Measurements from ENCODE around the gene GLDN. TPM values are rescaled to one million over a fixed set of nuclear protein-coding genes. Genes with fewer than 3 reads are reported as not detected.

The GLDN gene
- total RNA-seq, 1 donor from 2014 or later: 5.1 TPM

DNA sequence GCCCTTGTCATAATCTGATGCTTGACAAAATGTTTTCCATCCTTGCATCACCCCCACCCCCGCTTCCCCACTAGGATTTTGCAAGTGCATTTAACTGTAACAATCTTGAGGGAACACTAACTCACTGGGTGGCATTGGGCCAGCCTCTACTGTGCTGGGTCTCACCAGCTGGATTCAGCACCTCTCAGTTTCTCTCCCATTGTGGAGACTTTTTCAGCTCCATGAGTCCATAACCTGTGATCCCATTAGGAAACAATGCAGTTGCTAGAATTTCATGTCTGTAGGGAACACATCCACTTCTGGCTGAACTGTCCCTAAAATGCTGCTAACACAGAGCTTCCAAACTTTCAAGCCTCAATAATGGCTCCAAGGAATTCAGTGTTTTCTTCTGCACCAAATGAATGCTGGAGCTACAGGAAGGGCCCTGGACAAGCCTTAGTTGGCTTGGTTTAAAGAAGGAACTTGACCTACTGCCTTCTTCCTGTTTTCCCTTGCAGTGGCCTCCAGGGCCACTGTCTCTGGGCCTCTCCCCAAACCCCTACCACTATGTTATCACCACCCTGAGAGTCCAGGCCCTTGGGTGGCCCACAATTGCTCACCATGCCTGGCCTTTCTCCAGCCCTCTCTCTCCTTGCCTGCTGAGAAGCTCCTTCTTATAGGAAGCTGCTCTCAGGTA lies 18.7 kb upstream of the GLDN start:
- DNase-seq (ENCODE audit: low spot score): peak; percentile 52

DNA sequence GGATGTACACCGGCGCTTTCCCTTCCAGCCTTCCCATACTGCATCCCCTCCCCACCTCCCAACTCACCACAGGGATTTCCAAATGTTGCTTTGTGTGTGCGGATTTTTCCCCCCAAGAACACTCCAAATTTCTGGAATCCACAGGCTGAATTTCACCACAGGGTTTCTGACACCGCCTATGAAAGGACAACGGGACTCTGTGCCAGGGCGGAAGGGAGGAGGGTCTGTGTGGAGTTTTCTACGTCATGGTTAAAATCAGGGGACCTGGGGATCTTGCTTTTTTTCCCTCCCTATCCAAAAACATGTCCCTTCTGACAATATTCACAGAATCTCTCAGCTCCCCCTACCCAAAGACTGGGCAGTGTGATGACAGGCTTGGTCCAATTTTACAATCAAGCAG lies 17.7 kb upstream of the GLDN start:
- DNase-seq (ENCODE audit: low spot score): no peak

DNA sequence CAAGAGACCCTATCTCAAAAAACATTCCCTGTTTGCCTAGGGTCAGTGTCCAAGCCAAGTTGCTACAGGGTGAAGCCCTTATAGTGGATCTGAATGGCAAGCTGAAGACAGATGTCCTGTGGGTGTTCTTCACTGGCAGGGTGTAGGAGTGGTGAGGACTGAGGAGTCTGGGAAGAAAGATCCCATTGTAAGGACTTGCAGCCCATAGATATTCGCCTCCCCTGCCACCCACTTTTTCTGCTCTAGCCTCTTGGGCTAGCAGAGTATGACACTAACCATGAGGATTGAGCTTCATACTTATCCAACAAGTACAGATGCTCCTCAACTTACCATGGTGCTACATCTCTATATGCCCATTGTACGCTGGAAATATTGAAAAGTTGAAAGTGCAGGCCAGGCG lies 16.3 kb upstream of the GLDN start:
- no peak for DNase-seq (ENCODE audit: low spot score)

DNA sequence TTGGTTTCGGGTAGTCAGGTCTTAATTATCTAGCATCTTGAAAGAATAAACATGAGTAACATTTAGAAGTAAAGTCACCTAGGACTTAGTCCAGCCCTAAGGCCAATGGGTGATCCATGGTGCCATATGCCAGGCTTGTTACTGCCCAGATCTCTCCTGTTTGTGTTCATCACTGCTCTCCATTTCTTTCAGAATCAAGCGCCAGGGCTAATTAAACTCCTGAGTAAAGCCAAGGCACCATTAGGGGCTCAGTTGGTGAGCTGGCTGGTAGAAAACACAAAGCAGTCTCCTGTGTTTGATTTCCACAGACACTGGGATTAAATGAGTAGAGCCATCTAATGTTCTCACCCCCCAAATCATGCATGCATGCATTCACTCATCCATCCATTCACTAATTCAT lies 14.4 kb upstream of the GLDN start:
- DNase-seq (ENCODE audit: low spot score): no peak

DNA sequence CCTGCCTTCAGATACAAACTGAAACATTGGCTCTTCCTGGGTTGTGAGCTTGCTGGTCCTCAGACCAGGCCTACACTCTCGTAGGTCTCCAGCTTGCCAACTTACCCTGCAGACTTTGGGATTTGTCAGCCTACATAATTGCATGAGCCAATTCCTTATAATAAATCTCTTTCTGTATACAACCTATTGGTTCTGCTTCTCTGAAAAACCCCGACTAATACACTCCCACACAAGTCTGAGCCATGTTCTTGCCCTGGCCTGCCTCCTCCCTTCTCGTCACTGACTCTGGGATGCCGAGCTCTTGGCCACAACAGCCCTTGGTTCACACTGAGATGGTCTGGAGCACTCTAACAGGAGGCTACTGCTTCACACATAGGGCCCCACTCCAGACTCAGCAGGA lies 12.5 kb upstream of the GLDN start:
- DNase-seq (ENCODE audit: low spot score): no peak

DNA sequence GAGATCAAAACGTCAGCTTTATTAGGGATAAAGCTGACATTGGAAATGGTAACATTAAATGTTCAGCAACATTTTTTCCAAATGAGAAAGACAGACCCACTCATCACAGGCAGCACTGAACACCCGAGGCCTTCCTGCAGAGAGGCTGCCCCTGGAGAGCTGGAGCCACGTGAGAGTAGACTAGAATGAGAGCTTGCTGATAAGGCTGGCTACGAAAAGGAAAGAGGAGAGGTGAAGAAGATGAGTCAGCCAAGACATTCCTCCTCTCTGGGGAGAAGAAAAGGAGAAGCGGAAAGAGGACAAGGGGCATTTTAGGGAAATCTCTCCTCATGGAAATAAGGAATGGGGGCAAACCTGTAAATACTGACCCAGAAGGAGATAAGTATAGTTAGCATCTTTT lies 10.3 kb upstream of the GLDN start:
- DNase-seq (ENCODE audit: low spot score): no peak

DNA sequence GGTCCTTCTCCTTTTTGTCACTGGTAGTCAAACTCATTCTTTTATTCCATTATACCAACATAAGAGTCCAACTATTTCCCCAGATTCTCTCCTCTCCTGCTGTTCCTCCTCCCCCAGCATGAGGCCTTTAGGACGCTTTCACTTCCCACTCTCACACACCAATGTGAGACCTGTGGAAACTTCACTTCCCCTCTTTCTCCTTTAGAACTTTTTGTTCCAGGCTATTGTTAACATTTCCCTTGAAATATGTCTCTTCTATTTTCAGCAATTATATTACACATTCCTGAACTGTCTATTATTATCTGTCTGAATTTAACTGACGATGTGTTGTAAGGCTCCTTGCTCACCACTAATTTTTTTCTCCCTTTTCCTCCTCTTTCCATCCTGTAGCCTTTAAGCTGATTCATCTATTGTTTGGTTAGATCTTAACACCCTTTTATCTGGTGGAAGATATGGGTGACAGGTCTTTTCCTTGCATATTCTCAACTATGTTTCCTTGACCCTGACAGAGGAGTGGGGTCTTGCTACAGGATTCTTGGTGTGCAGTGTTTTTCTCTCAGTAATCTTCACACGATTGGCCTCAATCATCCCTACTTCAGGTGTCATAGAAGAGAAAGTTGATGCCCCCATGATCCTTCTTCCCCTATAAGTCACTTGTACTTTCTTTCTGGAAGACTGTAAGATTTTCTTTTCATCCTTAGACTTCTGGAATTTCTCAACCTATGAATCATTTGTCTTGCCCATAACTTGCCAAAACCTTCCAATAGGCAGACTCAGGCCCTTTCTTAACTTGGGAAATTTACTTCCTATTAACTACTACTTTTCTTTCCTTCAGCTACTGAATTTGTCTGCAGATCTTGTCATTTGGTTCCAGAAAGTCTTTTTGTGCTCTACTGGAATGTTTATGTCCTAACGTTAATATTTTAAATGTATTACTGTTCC lies 9.0 kb upstream of the GLDN start:
- DNase-seq (ENCODE audit: low spot score): no peak

DNA sequence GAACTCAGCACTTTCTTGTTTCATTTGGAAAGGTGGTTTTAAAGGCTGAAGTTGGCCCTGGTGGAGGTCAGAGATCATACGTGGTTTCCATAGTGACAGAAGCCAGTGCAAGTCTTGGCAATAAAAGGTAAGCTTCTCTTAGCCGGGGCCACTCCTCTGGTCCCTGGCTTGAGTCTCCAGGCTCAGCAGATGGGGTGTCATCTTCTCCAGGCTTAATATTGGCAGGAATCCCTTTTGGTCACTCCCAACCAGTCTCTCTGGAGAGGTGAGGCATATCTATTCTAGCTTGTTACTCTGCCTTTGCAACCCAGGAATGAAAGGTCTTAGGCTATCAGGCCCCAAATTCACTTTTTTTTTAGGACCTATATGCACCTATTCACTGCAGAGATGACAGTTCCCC lies 7.9 kb upstream of the GLDN start:
- no peak for DNase-seq (ENCODE audit: low spot score)

DNA sequence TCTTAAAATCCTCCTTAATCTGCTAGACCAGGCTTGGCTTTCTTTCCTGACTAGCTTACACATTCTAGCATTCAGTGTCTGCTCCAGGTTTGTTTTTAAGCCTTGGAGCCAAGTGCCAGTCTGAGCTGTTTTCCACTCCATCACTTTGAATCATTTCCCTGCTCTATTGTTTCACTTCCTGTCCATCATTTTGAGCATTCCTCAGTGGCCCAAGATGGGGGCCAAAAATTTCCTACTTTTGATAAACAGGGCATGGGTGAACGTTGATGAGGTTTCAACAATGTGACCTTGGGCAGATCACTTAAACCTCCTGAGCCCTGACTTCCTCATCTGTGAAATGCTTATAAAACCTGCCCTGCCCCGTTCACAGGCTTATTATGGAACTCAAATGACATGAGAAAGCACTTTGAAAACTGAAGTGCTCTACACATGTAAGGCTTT lies 7.4 kb upstream of the GLDN start:
- no peak for DNase-seq (ENCODE audit: low spot score)

DNA sequence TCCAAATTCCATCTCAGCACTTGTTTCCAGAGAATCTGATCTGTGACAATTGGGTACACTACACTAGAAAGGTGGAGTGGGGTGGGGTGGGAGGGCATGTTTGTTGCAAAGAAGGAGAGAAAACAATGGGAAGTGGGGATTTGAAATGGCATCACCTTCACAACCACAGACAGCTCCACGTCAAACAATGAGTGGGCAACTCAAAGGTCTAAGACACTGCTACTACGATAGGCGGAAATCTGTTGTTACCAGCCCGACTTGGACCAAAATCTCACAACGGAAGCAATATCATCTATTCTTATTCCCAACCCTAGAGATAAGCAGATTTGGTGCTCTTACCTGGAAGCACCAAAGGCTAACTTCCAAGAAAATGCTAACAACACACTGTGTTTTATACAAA lies 6.4 kb upstream of the GLDN start:
- DNase-seq (ENCODE audit: low spot score): no peak

DNA sequence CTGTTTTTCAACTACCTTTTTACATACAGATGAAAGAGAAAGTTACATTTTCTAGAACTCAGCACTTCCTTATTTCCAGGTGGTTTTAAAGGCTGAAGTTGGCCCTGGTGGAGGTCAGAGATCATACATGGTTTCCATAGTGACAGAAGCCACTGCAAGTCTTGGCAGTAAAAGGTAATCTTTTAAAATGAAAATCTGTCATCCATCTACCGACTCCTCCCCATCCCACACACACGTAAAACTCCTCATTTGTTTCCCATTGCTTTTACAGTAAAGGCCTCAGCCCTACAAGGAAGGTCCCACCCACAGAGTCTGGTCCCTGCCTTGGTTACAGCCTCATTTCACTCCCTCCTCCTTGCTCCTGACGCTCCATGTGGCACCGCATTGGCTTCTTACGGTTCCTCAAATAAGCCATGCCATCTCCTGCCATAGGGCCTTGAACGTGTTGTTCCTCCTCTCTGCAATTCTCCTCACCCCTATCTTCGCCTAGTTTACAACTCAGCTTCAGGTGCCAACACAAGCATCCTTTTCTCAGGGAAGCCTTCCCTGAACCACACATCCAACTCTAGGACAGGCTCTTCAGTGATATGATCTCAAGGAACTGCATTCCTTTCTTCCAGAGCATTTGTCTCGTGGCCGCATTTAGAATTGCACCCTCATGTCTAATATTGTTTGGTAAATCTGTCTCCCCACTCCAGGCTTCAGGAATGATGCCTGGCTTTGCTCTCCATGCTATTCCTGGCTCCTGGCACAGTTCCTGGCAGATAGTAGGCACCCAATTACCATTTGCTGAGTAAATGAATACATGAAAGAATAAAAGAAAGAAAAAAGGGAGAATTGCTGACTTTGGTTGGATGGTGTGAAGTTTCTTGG lies 5.7 kb upstream of the GLDN start:
- no peak for DNase-seq (ENCODE audit: low spot score)

DNA sequence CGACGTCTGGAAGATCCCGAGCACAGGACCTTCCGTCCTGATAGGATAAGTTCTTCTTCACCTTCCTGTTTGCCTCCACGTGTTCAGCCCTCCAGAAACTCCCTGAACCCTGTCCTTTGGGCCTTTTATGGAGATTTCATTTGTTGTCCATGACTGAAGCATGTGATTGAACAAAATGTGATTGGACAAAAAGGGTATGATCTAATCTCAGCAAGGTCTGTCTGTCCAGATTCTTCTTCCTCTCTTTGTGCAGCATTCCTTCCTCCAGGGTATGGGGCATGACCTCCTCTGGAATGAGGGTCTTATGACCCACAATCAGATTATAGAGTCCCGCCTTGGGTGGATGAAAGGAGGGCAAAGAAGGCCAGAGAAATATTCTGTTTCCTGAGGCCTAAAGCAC lies 3.0 kb upstream of the GLDN start, which contains the start of gene CYP19A1:
Gene CYP19A1 (minus strand): TSS at position 101 of the 400 bp plus-strand sequence. CDS start 95,684 bp downstream, outside the sequence.
- no peak for DNase-seq (ENCODE audit: low spot score)

DNA sequence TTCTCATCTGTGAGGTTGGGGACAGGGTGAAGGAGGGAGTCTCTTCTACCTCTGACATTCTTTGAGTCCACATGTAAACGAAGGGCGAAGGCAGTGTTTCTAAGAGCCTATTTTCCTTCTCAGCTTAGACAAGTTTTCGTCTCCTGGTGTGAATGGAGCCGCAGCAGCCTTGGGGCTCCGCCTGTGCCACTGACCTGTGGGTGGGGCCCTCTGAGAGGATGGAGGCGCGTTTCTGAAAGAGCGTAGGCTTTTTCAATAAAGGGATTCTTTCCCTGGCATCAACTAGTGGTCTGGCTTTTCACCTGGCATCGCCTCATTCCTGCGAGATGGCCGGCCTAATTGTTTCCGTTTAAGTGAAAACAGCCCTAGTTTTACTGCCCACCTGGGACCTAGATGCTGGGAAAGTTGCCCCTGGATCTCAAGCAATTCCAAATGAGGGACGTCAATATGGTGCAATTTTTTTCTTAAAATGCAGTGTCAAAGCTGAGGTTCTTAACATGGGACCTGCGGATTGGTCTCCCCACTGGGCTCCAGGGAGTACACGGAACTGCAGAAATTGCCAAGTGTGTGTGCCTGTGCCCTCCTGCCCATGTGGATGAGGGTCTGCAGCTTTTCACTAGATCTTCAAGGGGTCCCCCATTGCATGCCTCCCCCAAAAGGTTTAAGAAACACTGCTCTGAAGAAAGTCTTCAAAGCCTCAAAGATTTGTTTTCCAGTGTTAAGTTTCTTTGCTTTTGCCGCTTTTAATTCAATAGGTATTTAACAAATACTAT lies 958 bp downstream of the GLDN start:
- DNase-seq (ENCODE audit: low spot score): no peak

DNA sequence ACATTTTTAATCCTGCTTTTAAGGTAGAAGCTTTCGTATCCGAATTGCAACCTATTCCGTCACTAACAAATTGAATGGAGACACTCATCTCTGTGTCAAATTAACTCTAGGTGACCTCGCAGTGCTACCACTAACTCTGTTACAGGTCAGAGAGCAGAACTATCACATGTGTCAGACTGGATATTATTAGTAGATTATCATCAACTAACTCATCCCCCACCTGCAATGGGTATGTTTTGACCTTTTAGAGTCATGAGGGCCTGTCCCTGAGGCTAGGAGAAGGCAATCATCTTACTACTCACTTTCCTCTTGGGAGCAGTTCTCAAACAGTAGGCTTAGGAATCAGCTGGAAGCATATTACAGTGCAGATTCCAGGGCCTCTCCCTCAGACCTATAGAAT lies 2.0 kb downstream of the GLDN start:
- DNase-seq (ENCODE audit: low spot score): no peak

DNA sequence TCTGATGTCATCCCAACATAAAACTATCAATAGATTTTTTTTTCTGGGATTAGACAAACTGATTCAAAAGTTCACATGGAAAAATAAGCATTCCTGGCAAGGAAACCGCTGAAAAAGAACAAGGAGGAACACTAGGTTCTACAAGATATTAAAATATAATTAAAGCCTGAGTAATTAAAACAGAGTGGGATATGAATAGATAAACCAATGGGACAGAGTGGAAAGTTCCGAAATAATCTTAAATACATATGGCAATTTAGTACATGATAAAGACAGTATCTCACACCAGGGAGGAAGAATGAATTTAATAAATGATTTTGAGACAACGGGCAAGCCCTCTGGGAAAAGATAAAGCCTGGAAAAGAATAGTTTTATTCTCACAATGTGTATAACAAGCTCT lies 4.7 kb downstream of the GLDN start:
- DNase-seq (ENCODE audit: low spot score): no peak

DNA sequence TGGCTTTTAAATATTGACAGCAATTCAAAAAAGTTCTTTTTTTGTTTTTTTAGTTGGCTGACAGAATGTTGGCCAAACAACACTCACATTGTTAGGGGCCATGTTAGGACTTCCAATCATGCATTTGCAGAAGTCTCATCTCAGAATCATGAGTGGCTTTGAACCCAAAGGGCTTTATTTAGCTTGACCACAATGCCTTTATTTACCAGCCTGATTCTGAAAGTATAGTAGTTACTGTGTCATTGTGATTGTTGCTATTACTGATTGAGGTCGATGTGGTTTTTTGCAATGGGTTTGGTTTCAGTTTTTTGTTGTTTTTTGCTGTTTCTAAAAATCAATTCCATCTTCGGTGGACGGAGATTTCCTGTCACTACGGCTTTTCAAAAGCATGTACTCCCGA lies 7.2 kb downstream of the GLDN start:
- no peak for DNase-seq (ENCODE audit: low spot score)

DNA sequence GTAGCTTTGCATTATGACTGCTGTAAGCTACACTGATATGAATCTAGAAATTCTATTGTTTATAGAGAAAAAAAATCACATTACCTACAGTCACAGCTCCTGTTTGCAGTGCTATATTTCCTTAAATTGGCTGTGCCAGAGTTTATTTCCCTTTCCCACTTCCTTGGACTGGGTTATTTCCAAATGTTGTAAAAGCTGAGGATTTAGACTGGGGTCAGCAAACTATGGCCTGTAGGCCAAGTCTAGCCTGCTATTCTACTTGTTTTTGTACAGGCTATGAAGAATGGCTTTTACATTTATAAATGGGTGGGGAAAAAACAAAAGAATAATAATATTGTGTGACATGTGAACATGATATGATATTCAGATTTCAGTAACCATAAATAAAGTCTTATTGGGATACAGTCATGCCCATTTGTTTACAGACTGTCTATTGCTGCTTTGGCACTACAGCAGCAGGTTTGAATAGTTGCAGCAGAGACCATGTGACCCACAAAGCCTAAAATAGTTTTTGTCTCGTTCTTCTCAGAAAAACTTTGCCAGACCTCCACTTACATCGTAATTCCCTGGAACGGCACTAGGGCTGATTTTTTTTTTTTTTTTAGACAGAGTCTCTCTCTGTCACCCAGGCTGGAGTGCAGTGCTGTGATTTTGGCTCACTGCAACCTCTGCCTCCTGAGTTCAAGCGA lies 7.8 kb downstream of the GLDN start:
- no peak for DNase-seq (ENCODE audit: low spot score)

DNA sequence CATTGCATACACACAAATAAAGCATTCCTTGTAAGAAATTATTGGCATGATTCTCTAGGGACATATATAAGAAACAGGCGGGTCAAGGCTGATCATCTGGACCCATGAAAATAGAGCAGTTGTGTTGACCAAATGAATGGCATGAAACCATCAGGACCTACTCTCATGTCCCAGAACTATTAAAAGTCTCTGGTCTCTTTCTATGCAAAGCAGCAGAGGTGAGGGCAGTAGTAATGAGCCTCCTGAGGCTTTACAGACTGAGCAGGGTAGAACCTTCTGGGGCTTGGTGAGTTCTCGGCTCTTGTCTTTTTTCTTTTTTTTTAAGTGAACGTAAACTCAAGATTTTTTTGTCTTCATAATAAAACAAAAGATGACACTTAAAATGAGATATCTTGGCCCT lies 9.3 kb downstream of the GLDN start:
- DNase-seq (ENCODE audit: low spot score): no peak

DNA sequence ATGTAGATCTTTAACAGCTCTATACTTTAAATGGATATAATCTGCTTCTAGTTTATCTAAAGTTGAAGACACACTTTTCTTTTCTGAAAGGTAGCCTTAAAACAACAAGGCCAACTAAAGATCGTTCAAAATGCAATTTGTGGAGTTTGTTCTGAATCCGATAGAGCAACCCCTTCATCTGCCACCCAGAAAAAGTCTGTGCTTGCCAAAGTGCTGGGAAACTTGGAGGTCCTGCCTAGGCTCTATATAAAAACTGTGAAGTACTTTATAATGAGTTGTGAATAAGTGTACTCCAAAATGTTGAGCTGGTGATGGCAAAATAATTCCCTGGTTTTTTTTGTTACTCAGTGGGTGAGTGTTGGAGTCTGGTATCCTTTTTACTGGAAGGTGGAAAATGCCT lies 12.5 kb downstream of the GLDN start:
- no peak for DNase-seq (ENCODE audit: low spot score)

DNA sequence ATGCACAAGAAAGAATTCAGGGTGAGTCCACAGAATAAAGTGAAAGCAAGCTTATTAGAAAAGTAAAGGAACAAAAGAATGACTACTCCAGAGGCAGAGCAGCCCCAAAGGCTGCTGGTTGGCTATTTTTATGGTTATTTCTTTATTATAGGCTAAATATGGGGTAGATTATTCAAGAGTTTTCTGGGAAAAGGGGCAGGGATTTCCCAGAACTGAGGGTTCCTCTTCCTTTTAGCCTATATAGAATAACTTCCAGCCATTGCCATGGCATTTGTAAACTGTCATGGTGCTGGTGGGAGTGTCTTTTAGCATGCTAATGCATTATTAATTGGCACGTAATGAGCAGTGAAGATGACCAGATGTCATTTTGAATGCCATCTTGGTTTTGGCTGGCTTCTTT lies 13.6 kb downstream of the GLDN start:
- no peak for DNase-seq (ENCODE audit: low spot score)

DNA sequence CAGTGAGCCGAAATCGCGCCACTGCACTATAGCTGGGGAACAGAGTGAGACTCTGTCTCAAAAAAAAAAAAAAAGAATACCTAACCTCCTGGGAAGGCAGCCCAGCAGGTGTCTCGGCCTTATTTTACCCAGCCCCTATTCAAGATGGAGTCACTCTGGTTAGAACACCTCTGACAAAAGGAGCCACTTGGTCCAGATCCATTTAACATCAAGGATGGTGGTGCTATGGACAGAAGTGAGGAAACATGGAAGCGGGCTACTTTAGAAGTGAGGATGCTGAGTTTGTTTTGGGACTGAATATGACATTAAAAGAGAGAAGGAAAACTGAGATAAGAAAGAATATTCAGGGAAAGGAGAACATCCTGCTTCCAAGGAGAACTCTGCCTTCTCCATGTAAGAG lies 14.7 kb downstream of the GLDN start:
- no peak for DNase-seq (ENCODE audit: low spot score)
